PFSK-1 (cell line): ENCODE results near the gene CCDC138.

Experiments used
- FOXP2 ChIP-seq: optimal IDR thresholded peaks from 2 replicates; pipeline ENCODE3; 2011; ENCODE audit warnings: borderline replicate concordance, control low read depth, inconsistent platforms; ENCODE audit not compliant: insufficient read depth; ENCODE audit errors: extremely low read length, extremely low read depth
- POLR2AphosphoS5 ChIP-seq: IDR thresholded peaks from 2 replicates; pipeline ENCODE4 v1.6.1; 2012; ENCODE audit warnings: low read depth, mild to moderate bottlenecking, control low read depth, low read length, moderate library complexity
- SIN3A ChIP-seq: IDR thresholded peaks from 2 replicates; pipeline ENCODE4 v1.6.1; 2012; ENCODE audit warnings: mild to moderate bottlenecking, low read length, moderate library complexity, borderline replicate concordance; ENCODE audit not compliant: insufficient read depth
- TAF1 ChIP-seq: IDR thresholded peaks from 2 replicates; pipeline ENCODE4 v1.6.1; 2012; ENCODE audit warnings: low read length, control low read depth, borderline replicate concordance; ENCODE audit not compliant: insufficient read depth
- TF ChIP-seq, protein P1 (sequence below), 2 experiments: IDR thresholded peaks; 2 replicates each; pipeline versions ENCODE4 v1.6.1 to v1.8.0; 2011 to 2012; ENCODE audit warnings: low read depth in 2 of 2, low read length in 2 of 2, control low read depth in 1 of 2, inconsistent platforms in 1 of 2, mild to moderate bottlenecking in 1 of 2, moderate library complexity in 1 of 2; ENCODE audit not compliant: insufficient read depth in 1 of 2

The CCDC138 gene

DNA sequence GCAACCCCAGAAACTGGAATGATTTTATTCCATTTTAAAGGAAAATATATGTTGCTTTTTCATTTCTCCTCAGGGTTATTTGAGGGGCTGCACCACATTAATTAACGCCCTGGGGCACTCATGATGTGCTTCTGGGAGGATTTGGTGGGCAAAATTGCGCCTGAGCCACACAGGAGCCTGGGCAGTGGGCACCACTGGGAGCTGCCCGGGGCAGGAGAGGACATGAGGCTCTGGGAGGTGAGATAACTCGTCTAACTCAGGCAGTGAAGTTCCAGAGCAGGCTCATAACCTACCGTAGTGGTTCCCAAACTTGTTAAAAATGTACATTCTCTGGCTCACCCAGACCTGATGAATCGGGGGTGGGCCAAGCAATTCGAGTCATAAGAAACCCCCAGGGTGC lies 134.1 kb downstream of the CCDC138 start:
- no peak for TF ChIP-seq TAF1
- TF ChIP-seq, protein P1, sequence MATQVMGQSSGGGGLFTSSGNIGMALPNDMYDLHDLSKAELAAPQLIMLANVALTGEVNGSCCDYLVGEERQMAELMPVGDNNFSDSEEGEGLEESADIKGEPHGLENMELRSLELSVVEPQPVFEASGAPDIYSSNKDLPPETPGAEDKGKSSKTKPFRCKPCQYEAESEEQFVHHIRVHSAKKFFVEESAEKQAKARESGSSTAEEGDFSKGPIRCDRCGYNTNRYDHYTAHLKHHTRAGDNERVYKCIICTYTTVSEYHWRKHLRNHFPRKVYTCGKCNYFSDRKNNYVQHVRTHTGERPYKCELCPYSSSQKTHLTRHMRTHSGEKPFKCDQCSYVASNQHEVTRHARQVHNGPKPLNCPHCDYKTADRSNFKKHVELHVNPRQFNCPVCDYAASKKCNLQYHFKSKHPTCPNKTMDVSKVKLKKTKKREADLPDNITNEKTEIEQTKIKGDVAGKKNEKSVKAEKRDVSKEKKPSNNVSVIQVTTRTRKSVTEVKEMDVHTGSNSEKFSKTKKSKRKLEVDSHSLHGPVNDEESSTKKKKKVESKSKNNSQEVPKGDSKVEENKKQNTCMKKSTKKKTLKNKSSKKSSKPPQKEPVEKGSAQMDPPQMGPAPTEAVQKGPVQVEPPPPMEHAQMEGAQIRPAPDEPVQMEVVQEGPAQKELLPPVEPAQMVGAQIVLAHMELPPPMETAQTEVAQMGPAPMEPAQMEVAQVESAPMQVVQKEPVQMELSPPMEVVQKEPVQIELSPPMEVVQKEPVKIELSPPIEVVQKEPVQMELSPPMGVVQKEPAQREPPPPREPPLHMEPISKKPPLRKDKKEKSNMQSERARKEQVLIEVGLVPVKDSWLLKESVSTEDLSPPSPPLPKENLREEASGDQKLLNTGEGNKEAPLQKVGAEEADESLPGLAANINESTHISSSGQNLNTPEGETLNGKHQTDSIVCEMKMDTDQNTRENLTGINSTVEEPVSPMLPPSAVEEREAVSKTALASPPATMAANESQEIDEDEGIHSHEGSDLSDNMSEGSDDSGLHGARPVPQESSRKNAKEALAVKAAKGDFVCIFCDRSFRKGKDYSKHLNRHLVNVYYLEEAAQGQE (IDR thresholded peaks at IDR 0.05; ENCODE audit: insufficient read depth in 1 of 2, low read depth in 2 of 2, low read length in 2 of 2): no peak

GRCh38 chr2:108921096-108922030 lies 134.8 kb downstream of the CCDC138 start:
- no peak for TF ChIP-seq TAF1
- TF ChIP-seq FOXP2: no peak

GRCh38 chr2:108922141-108922915 lies 135.8 kb downstream of the CCDC138 start:
- TF ChIP-seq, protein P1 (IDR thresholded peaks at IDR 0.05; ENCODE audit: insufficient read depth in 1 of 2, low read depth in 2 of 2, low read length in 2 of 2): no peak
- TF ChIP-seq TAF1 (no peak), SIN3A (no peak), POLR2AphosphoS5 (no peak), FOXP2 (no peak)

DNA sequence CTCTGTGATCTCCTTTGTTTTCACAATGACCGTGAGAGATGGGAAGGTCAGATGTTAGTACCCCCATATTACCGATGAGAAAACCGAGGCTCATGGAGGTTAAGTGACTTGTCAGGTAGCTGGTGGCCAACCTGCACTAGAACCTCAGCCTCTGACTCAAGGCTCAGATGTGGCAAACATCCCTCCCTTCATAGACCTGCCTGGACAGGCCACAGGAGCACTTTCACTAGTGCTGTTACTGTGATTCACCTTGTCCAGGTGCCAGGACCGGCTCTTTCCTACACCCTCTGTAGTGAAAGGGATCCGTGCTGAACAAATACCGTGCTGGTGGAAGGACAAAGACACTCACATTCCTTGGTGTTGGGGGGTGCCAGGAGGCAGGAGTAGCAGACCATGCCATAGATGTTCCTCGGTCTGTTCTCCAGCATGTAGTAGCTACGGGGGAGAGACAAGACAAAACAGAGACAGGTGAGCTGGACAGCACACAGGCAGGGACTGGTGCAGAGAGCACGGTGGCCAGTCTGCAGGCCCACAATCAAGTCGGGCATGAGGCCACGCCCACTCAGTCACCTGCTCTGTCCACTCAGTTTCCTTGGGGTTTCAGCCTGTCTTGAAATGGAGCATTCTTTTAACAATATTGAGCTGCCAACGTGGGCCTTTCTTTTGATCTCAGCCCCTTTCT lies 136.6 kb downstream of the CCDC138 start:
- TF ChIP-seq POLR2AphosphoS5 (no peak), FOXP2 (no peak)

- TF ChIP-seq, protein P1 (IDR thresholded peaks at IDR 0.05; ENCODE audit: insufficient read depth in 1 of 2, low read depth in 2 of 2, low read length in 2 of 2): no peak
- TF ChIP-seq TAF1: no peak
- TF ChIP-seq FOXP2: no peak
- no peak for TF ChIP-seq POLR2AphosphoS5
- TF ChIP-seq SIN3A: no peak
Observed at GRCh38 chr2:108923736-108924579, 137.4 kb downstream of the CCDC138 start.
